Skeletal muscle cell (primary cell): Measurements from ENCODE around the gene MTHFSD.

Source experiments
- DNase-seq: peaks from one replicate; pipeline ENCODE4 v3.0.0-alpha.2; 2010; ENCODE audit warnings: low read depth
- H3K4me3 ChIP-seq: 2 replicates; pipeline ENCODE4 v1.5.1; 2011; ENCODE audit warnings: low read depth, mild to moderate bottlenecking, control low read depth, low read length, moderate library complexity

The MTHFSD gene

DNA sequence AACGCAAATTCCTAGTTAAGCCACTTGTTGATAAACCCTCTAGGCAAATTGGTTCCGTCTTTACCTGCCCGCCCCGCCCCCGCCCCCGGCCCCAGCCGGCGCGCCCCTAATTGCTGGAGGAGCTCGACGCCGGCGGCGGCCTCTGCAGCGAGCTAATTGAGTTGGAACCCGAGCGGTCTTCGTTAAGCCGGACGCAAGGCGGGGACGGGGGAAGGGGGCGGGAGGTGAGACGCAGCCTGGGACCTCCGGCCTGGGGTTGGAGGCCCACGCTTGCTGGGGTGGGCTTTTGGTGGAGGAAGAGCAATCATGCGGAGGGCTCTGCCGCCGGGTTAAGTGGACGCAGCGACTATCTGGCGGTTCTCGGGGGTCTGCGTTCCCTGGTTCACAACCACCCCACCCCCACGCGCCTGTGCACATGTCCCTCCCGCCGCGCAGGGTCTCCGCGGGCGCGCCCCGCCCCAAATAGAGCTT, 57.4 kb downstream of the MTHFSD start:
- no peak overlapping the region for H3K4me3 ChIP-seq
- DNase-seq = no peak

DNA sequence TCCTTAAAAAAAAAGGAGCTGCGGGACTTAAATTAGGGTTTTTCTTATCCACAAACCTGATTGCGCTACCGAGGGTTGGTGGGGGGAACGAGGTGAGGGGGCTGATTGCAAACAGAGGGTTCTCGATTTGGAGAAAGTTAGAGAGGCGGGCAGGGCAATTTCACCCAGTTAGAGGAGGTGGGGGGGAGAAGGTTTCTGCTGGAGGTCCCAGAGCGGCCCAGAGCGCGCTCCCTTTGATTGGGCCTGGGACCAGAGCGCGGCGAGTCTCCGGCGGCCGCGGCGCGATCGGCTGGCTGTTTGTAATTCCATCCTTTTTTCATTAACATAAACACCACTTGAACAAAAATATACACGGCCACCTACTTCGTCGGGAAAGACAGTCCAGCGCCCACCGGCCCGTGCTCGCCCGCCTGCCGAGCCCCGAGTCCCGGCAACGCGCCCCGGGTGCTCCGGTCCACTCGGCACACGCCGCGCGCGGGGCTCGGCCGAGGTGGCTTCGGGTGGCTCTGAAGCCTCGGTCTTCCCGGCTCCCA, 58.0 kb downstream of the MTHFSD start:
- no peak overlapping the region for H3K4me3 ChIP-seq
- DNase-seq = no peak

DNA sequence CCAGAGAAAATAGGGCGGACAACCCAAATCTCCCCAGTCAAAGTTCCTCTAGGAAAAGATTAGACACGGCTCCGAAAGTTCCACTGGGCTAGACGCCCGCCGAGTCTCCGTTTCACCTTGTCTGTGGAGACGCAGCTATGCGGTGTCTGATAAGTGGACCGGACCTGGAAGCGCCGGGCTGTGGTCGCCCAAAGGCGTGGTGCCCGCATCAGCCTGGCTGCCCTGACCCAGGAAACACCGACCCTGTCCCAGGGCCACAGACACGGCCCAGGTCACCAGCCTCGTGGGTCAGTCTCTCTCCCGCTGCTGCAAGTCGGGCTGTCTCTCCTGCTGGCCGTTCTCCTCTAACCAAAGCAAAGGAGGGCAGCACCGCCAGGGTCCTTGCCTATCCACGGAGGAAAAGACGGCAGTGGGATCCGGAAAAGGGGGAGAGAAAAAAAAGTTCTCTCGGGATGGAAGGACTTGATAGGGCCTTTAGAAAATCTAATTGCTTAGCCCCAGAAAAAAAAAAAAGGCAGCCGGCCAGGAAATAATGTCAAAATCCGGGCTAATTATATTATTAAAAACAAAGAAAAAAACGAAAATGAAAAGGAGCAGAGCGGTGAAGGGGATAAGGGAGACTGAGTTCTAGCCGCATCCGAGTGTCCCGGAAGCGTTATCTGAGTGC, 58.6 kb downstream of the MTHFSD start:
- no peak overlapping the region for H3K4me3 ChIP-seq
- DNase-seq = no peak

DNA sequence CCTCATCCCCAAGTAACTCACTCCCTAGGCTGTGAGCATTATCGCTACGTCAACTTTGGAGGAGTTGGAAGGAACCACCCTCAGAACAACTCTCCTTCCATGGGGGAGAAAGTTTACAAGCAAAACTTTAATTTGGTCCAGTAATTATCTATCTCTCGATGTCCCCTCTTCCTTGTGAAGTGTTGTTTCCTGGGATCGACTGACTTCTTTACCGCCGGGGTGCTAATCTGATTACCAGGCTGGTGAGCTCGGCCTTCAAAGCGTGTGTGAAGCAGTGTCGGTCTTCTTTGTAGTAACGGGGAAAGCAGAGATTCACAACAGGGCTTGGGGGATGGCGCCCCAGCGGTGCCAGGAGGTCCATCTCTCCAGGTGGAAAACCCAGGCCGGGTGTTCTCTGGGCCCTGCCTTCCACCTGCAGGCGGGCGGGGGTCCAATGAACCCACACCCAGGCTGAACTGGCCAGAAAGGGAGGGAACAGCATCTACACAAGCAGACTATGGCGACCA, 59.2 kb downstream of the MTHFSD start:
- DNase-seq = no peak
- no peak overlapping the region for H3K4me3 ChIP-seq

DNA sequence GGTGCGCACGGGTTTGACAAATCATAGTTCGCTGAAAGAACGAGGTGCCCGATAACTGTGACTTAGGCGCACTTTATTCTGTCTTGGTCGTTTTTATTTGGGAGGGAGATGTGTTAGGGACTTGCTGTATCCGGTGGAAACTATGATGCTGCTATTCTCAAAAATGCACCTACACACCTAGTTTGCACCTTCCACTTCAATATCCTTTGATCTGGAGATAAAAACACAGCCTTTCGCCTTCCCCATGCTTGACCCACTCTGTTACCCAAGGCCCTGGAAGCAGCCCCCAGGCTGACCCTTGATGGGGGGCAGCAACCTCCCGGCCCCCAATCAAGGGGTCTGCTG, 59.7 kb downstream of the MTHFSD start:
- no peak for DNase-seq
- no peak overlapping the region for H3K4me3 ChIP-seq

DNA sequence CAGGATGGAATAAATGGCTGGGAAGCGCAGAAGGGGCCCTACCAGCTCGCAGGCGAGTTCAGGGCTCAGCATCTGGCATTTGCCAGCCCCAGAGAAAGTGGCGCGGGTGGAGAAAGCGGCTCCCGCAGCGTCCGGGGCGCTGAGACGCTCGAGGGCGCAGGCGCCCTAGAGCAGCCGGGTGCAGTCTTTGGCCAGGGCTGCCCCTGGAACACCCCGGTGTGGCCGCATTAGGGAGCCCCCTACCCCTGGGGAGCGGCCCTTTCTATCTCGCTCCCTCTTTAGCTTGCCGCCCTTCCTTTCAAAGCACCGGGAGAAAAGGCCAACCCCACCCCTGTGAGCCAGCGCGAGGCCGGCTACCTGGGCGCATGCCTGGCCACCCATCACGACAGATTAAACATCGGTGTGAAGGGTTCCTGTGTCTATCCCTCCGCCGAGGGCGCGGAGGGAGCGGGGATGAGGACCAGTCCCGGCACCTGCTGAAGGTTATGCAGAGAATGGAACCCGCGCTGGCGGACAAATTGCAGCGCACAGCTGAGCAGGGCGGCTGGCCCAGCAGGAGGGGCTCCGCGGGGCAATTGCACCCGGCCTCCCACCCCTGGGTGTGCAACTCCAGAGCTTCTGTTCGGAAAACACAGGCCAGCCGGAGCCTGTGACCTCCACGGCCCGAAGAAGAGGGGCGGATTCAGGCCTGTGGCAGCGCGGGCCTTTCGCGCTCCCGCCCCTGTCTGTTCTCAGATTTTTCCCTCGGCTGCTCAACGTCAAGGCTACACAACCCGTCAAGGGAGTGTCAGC, 60.3 kb downstream of the MTHFSD start:
- H3K4me3 ChIP-seq = no peak overlapping the region
- no peak for DNase-seq

DNA sequence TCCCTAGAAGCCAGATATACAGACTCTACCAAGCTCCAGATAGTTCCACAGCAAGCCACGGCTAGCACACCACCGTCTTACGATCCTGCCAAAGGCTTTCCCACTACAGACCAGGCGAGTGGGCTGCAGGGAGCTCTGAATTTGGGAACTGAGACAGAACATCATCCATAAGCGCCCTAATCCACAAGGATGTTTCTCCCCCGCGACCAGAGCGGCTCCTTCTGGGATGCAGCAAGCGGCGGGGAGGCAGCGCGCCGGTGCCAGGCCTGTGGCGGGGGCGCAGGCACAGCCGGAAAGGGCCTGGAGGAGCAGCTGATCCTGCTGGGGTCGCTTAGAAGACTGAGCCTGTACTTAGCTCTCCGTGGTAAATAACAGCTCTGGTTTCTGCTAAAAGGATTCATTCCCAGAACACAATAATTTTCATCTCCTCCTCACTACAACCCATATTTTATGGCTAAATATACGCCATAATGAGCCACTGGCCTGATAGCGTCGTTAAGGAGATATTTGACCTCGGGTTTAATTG, 60.9 kb downstream of the MTHFSD start:
- no peak for DNase-seq
- no peak overlapping the region for H3K4me3 ChIP-seq

DNA sequence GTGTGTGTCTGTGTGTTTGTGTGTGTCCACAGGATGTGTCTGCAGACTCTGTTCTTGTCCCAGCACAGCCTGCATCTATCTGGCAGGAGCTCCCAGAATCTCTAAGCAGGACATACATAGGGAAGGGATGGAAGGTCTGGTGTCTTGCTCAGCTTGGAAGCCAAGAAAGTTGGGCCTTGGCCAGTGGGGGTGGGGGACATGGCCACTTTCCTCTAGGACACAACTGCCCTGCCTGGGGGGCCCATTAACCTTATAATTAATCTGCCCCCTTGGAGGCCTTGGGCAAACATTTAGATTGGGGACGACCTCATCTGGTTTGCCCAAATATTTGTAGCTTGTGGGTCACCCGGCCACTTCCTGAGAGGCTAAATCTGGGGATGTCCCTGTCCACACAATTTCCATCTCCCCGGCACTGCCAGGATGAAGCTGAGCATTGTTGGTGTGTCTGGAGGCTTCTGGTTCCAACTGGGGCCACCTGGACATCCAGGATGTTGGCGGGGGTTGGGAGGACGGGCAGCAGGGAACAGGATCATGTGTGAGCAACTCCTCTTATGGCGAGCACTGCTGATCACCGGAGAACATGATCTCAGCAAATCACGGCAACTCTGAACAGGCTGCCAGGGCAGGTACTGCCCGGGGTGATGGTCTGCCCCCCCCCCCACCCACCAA, 61.9 kb downstream of the MTHFSD start:
- no peak for DNase-seq
- no peak overlapping the region for H3K4me3 ChIP-seq

DNA sequence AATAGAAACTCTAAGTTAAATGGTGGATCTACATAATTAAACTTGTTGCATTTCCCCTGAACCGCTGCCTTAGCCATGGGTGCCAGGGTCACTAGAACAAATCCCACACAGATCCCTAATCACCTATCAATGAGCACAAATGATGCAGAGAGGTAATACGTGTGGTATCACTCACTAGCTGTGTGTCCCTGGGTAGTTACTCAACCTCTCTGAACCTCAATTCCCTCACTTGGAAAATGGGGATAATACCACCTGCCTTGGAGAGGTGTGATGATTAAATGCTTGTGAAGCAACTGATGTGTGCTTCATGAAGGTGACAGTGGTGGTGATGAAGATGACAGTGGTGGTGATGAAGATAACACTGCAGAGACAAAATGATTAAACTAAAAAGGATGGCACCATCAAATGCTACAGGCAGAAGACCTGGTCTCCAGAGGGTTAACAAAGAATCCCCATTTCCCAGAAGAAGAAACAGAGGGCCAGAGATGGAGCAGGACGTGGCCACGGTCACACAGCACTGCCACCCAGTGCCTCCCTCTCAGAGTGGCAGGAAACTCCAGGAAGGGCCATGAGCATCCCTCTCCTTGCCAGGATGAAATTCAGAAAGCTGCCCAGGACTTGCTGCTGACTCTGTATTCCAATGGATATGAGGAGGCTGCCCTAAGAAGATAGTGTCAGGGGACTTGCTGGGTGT, 62.6 kb downstream of the MTHFSD start:
- no peak for DNase-seq
- no peak overlapping the region for H3K4me3 ChIP-seq

DNA sequence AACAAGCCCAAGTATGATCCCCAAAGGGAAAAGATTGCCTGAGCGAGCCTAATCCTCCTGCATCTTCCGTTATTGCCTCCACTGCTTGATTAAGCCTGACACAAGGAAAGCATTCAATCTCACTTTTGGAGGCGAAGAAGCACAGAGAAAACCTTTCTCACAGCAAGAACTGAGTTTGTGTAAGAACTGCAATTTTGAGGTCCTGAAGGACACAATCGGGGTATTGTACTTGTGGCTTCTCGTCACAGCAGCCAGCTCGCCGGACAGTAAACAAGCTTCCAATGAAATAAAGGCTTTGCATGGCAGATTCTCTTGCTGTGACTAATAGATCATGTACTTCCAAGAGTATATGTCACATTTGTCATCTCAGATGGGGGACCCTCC, 63.4 kb downstream of the MTHFSD start:
- H3K4me3 ChIP-seq = no peak overlapping the region
- DNase-seq = no peak

DNA sequence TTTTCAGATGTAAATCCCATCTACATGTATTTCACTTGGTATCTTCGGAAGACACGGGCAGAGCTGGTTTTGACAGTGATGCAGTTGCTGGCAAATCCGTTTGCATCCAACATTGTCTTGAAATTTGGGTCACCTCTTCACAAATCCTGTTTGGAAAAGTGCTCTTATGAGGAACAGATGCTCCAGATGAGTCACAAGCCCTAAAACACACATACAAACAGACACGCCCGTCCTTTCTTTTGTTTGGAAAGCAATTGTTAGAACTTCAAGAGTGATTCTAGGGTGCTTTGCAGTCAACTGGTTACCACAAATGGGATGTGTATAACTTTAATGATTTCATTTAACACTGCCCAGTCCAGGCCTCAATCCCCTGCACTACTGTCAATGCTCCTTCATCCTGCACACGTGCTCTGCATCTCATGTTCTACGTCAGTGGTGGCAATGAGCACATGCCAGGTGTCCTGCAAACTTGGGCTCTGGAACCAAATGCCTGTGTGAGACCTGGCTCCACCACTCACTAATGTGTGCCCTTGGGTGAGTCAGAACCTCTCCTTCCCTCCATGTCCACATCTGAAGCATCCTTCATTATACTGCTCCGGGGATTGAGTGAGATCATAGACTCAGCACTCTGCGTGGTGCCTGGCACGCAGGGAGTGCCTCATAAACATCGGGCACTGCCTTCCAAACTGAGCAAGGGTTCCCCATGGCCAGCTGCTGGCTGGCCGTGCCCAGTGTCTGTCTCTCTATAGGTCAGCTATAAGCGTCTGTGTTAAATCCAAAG, 64.0 kb downstream of the MTHFSD start:
- no peak overlapping the region for H3K4me3 ChIP-seq
- DNase-seq = no peak

DNA sequence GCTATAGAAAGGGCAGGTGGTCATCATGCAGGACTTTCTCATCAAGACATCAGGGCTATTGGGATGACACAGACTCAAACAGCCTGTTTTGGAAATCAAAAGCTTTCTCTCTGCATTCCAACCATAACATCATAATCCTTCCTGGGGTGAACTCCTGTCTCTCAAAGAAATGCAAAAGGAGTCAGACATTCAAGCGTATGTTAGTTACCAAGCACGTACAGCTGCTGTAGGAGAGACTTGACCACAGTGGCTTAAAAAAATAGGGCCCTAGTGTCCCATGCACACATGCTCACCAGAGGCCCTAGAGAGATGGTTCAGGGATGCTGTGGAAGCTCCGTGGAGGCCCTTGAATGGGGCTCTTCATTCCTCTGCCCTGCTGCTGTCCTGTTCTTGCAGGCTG, 69.3 kb downstream of the MTHFSD start:
- H3K4me3 ChIP-seq = no peak overlapping the region
- DNase-seq = no peak

DNA sequence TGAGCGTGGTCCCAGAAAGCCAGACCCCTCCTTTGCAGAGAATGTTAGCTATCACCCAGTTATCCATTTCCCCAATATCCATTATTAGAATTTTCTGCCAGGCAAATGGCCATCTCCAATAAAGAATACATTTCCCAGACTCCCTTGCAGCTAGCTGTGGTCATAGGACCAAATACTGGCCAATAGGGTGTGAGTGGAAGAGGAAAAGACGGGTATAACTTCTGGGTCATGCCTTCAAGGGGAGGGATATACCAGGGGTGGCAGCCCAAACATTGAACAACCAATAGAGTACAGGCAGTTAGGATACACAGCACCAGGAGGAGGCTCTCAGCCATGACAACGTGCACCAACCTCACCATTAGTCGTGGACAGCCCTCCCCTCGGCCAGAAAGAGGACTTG, 70.8 kb downstream of the MTHFSD start:
- H3K4me3 ChIP-seq = no peak overlapping the region
- DNase-seq = no peak

DNA sequence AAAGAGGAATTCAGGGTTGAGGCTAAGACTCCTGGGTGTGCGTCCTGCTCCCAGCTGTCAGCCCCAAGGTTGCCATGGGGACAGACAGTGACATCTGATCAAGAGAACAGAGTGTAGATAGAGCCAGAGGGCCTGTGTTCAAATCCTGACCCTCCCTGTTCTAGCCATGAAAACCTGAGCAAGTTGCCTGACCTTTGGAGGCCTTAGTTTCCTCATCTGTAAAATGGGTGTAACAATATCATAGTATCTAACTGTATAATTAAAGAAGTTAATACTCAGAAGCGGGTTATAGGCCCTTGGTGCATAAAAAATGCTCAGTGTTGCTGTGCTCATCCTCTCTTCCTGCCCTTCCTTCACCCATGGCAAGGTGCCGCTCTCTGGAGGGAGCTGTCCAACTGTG, 73.4 kb downstream of the MTHFSD start:
- no peak for DNase-seq
- no peak overlapping the region for H3K4me3 ChIP-seq

DNA sequence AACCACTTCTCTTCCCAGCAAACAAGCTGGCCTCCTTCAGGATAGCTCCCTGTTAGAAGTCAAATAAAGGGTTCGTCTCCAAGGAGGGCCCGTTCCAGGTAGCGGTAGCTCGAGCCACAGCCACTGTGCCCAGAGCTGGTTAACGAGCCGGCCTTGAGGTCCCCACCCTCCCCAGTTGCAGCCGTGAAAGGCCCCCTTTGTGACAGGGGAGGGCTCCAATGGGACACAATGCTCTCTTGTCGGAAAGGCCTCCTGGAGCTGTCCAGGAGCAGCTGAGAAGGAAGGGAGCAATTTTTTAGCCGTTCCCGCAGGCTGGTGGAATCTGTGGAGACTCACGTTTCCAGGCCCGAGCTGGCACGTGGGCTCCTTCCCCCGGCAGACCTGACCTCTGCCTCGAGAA, 74.6 kb downstream of the MTHFSD start:
- H3K4me3 ChIP-seq = no peak overlapping the region
- DNase-seq = no peak
